ENCODE results near the gene B4GALT2.

Gene B4GALT2, protein sequence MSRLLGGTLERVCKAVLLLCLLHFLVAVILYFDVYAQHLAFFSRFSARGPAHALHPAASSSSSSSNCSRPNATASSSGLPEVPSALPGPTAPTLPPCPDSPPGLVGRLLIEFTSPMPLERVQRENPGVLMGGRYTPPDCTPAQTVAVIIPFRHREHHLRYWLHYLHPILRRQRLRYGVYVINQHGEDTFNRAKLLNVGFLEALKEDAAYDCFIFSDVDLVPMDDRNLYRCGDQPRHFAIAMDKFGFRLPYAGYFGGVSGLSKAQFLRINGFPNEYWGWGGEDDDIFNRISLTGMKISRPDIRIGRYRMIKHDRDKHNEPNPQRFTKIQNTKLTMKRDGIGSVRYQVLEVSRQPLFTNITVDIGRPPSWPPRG
- total RNA-seq: 1.9 to 36.4 (median 3.6) reads per million in 3 experiments

DNA sequence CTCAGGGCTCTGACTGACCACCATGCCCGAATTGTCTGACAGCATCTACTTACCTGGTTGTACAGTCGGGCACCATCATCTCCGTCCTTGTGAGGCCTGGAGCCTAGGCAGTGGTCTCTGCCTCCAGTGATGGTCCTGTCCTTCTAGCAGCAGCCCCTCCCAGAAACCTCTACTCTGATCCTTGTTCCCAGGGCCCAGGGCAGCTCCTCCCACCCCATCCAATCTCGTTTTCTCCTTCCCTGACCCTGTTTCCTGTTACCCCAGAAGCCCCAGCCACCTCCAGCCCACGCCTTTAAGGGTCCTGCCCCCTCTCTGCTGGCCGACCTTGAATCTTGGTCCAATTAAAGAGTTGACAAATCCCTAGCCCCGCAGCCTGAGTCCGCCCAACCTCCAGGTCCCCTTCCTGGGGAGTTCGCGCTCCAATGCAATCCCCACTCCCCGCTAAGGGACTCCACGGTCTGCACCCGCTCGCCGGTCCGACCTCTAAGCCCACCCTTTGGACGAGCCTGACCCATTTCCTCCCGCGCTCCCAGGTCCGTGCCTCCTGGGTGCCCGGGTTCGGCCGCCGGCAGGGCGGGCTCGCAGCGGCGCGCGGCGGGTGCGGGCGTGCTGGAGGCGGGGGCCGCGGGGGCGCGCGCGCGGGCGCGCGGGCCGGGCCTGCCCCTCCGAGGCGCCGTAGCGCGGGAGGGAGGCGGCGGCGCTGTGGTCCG lies at the start of gene B4GALT2:
Gene B4GALT2 (plus strand): TSS at position 660 of the 710 bp plus-strand sequence. CDS start 1,951 bp downstream, outside the sequence.
- no peak for DNase-seq

DNA sequence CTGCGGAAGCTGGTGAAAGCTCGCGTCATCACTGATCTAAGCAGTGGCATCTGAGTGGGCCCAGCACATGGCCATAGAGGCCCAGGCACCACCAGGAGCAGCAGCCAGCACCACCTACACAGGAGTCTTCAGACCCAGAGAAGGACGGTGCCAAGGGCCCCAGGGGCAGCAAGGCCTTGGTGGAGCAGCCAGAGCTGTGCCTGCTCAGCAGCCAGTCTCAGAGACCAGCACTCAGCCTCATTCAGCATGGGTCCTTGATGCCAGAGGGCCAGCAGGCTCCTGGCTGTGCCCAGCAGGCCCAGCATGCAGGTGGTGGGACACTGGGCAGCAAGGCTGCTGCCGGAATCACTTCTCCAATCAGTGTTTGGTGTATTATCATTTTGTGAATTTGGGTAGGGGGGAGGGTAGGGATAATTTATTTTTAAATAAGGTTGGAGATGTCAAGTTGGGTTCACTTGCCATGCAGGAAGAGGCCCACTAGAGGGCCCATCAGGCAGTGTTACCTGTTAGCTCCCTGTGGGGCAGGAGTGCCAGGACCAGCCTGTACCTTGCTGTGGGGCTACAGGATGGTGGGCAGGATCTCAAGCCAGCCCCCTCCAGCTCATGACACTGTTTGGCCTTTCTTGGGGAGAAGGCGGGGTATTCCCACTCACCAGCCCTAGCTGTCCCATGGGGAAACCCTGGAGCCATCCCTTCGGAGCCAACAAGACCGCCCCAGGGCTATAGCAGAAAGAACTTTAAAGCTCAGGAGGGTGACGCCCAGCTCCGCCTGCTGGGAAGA lies 48.7 kb upstream of the B4GALT2 start:
- DNase-seq: no peak

- no peak for DNase-seq
Observed at GRCh38 chr1:43930949-43931275, 48.1 kb upstream of the B4GALT2 start.

GRCh38 chr1:43931711-43932660 lies 47.0 kb upstream of the B4GALT2 start:
- DNase-seq: no peak

GRCh38 chr1:43932786-43933385 lies 46.1 kb upstream of the B4GALT2 start:
- no peak for DNase-seq

DNA sequence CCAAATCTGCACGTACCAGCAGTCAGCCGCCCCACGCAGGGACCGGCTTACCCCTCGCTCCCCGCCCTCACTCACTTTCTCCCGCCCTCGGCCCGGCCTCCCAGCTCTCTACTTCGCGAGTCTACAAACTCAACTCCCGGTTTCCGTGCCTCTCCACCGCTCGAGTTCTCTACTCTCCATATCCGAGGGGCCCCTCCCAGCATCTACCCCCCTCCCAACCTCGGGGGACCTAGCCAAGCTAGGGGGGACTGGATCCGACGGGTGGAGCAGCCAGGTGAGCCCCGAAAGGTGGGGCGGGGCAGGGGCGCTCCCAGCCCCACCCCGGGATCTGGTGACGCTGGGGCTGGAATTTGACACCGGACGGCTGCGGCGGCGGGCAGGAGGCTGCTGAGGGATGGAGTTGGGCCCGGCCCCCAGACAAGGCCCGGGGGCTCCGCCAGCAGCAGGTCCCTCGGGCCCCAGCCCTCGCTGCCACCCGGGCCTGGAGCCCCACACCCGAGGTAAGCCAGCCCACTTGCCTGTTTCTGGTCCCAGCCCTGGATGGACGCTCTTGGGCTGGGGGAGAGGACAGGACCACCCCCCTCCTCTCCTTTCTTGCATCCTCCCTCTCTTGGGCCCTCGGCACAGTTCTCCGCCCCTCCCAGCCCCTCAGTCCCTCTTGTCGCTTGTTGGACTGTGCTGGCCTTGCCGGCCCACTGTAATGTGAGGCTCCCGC lies 45.5 kb upstream of the B4GALT2 start, which contains the start of gene ARTN:
Gene ARTN (plus strand): TSS at position 416 of the 715 bp plus-strand sequence. CDS start 1,856 bp downstream, outside the sequence.
- DNase-seq: no peak

DNA sequence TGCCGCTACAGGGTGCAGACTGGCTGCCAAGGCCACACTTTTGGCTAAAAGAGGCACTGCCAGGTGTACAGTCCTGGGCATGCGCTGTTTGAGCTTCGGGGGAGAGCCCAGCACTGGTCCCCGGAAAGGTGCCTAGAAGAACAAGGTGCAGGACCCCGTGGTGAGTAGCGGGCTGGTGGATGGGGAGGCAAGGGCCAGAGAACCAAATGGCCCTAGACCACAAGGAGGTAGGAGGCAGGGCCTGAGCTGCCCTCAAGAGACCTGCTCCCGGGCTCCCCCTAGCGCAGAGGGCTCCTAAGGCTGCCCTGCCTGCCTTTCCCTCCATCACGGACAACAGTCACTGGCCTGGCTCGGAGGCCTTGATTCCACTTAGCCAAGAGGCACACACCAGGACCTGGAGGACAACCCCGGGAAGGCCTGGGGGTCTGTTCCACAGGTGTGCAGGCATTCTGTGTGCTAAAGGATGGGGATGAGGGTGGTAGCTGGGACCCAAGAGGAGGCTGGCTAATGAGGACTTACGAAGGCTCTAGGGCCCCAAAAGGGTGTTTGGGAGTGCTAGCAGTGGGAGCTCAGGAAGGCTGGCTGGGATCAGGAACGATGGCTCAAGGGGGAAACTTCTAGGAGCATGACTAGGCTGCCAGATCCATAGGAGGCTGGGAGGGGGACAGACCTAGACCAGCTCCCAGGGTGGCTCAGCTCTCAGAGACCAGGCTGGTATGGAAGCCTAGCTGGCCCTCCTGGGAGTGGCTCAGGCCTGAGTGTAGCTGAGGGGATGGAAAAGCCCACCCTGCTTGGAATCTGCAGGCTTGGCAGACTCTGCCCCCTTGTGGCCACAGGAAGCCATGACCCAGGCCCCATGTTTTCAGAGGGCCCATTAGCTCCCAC lies 44.7 kb upstream of the B4GALT2 start:
- no peak for DNase-seq

DNA sequence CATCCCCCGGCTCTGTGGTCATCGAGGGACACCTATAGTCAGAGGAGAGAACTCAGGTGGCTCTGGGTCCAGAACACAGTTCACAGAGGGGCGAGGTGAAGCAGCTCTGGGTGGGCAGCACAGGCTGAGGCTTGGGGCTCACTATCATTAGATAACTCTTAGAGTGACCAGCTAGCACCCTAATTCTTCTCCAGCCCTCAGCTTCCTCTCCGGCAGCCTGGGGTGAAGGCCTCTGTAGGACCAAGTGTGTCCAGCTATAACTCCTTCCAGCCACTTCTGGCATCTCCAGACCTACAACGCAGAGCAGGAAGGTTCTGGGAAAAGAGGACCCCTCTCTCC lies 44.1 kb upstream of the B4GALT2 start:
- DNase-seq: no peak

GRCh38 chr1:43935711-43936427 lies 43.1 kb upstream of the B4GALT2 start:
- no peak for DNase-seq

GRCh38 chr1:43936431-43937151 lies 42.4 kb upstream of the B4GALT2 start:
- no peak for DNase-seq

GRCh38 chr1:43937179-43937865 lies 41.7 kb upstream of the B4GALT2 start:
- DNase-seq: no peak

DNA sequence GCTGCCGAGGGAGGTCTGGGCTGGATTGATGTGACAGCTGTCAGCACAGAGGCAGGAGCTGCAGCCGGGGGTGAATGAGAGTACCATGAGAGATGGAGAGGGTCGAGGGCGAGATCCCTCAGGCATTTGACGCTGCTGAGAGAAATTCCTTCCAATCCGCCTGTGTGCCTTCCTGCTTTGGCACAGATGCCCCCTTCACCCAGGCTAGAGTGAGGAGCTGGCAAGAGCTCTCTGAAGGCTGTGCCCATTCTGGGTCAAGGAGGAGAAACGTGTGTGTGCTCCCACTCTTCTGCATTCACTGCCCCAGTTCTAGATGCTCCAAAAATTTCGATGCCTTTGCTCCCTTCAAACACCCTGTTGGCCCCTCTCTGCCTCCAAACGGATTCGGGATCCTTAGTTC lies 40.6 kb upstream of the B4GALT2 start:
- DNase-seq: no peak

DNA sequence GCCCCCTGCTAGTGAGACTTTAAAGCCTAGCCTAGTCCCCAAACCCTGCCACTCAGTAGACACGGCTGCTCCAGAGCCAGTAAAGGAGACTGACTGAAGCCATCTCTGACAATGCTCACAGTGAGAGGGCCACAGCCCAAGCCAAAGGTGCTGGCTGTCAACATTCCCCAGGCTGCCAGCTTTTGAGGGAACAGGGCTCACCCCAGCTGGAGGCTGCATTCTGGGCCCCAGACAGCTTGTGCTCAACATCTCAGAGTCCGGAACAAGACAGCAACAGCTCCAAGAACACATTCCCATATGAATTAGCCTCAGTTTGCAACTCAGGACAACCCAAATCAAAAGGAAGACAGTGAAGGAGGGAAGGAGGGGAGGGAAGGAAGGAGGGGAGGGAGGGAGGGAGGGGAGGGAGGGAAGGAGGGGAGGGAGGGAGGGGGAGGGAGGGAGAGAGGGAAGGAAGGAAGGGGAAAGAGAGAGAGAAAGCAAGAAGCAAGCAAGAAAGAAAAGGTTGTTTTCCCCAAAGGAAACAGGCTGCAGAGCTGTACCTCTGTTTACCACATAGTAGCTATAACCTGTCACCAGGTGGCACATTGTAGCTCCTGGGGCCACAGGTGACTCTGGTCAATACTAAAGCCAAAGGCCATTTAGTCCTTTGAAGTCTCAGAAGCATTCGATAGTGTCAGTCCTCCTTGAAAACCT lies 40.0 kb upstream of the B4GALT2 start:
- DNase-seq: no peak

GRCh38 chr1:43942411-43942810 lies 36.6 kb upstream of the B4GALT2 start:
- DNase-seq: no peak

GRCh38 chr1:43944860-43945259 lies 34.1 kb upstream of the B4GALT2 start:
- no peak for DNase-seq

DNA sequence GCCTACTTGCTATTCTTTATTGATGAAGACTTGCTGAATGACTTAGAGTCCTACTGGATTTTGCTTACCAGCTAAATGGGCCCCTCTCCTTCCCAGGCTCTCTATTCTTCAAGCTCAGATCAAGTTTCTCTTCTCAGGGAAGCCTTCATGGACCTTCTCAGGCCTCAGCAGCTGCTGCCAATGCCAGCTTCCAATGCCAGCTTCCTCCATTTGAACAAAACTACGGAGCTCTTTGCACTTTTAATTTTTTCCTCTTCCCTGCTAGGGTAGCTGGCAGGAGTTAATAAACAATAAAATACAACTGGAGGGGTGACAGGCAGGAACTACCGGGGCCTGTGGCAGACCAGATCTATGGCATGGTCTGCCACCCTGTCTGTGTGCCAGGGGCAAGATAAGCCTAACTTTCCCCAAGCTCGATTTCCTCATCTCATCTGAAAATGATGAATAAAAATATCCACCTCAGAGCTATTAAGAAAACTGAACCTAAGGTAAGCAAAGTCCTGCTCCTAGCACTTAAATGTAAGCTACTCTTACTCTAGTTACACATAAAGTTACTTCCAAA lies 33.3 kb upstream of the B4GALT2 start:
- DNase-seq: no peak

Measured in central memory CD4-positive, alpha-beta T cell (primary cell).